Activated naive CD8-positive, alpha-beta T cell treated with anti-CD3 and anti-CD28 coated beads for 36 hours (primary cell): ENCODE data around the gene GRK4. TPM values are rescaled to one million over a fixed set of nuclear protein-coding genes. Genes with fewer than 3 reads are reported as not detected.

Experiments used
- DNase-seq: peaks from one replicate; pipeline ENCODE4 v3.0.0; 2021
- H3K27ac Mint-ChIP-seq: one replicate; pipeline ENCODE4 v1.8.0; 2022; ENCODE audit warnings: mild to moderate bottlenecking, moderate library complexity, mixed read lengths
- H3K27me3 Mint-ChIP-seq: one replicate; pipeline ENCODE4 v1.8.0; 2022; ENCODE audit warnings: mild to moderate bottlenecking, mixed read lengths
- H3K36me3 Mint-ChIP-seq: one replicate; pipeline ENCODE4 v1.8.0; 2021; ENCODE audit warnings: mild to moderate bottlenecking, mixed read lengths
- H3K4me1 Mint-ChIP-seq: one replicate; pipeline ENCODE4 v1.8.0; 2021; ENCODE audit warnings: mixed read lengths
- H3K4me3 Mint-ChIP-seq: one replicate; pipeline ENCODE4 v1.8.0; 2022; ENCODE audit warnings: mild to moderate bottlenecking, moderate library complexity, mixed read lengths
- H3K9me3 Mint-ChIP-seq: one replicate; pipeline ENCODE4 v1.8.0; 2022; ENCODE audit warnings: mixed read lengths
- total RNA-seq, 2 experiments: library from RNA; stranded (reverse); gene quantifications; one replicate each; pipeline ENCODE4 v1.2.3, GENCODE V29; 2021

The GRK4 gene
- total RNA-seq, 2 experiments from 2014 or later, result 2.6 to 3.2 TPM

GRCh38 chr4:2927016-2927695 is 36.2 kb upstream of the GRK4 start:
- H3K27me3 Mint-ChIP-seq, result no peaks in the 10 kb centered on the region
- no peak overlapping the region for H3K27ac Mint-ChIP-seq
- H3K9me3 Mint-ChIP-seq, result no peaks in the 10 kb centered on the region
- H3K36me3 Mint-ChIP-seq, result peaks cover 29% of the 10 kb centered on the region
- peaks cover 17% of the 10 kb centered on the region for H3K4me1 Mint-ChIP-seq
- no peak for DNase-seq
- no peak overlapping the region for H3K4me3 Mint-ChIP-seq

- Mint-ChIP-seq H3K36me3 (peaks cover 26% of the 10 kb centered on the region), H3K4me1 (peaks cover 13% of the 10 kb centered on the region), H3K9me3 (no peaks in the 10 kb centered on the region), H3K27me3 (no peaks in the 10 kb centered on the region), H3K27ac (peak overlapping the region; percentile 58), H3K4me3 (no peak overlapping the region)
- no peak for DNase-seq
Observed at GRCh38 chr4:2927696-2928075, 35.7 kb upstream of the GRK4 start.

GRCh38 chr4:2928242-2929176 is 34.9 kb upstream of the GRK4 start:
- no peaks in the 10 kb centered on the region for H3K27me3 Mint-ChIP-seq
- no peak for DNase-seq
- no peak overlapping the region for H3K4me3 Mint-ChIP-seq

GRCh38 chr4:2929469-2929868 is 33.9 kb upstream of the GRK4 start:
- Mint-ChIP-seq H3K4me1 (peaks cover 10% of the 10 kb centered on the region), H3K4me3 (no peak overlapping the region), H3K36me3 (peaks cover 23% of the 10 kb centered on the region), H3K27me3 (no peaks in the 10 kb centered on the region), H3K9me3 (no peaks in the 10 kb centered on the region), H3K27ac (peak overlapping the region; percentile 76)
- no peak for DNase-seq

More at GRCh38 chr4:2928242-2929176, 34.9 kb upstream of the GRK4 start:
- no peaks in the 10 kb centered on the region for H3K9me3 Mint-ChIP-seq
- peak overlapping the region; percentile 76 for H3K27ac Mint-ChIP-seq
- H3K36me3 Mint-ChIP-seq, result peaks cover 26% of the 10 kb centered on the region
- H3K4me1 Mint-ChIP-seq, result peaks cover 13% of the 10 kb centered on the region

- no peak for DNase-seq
- Mint-ChIP-seq H3K4me3 (no peak overlapping the region), H3K36me3 (peaks cover 23% of the 10 kb centered on the region), H3K9me3 (no peaks in the 10 kb centered on the region), H3K27ac (peak overlapping the region; percentile 51), H3K4me1 (peaks cover 10% of the 10 kb centered on the region), H3K27me3 (no peaks in the 10 kb centered on the region)
Observed at GRCh38 chr4:2930135-2930757, 33.1 kb upstream of the GRK4 start.

GRCh38 chr4:2930758-2931511 is 32.4 kb upstream of the GRK4 start:
- Mint-ChIP-seq H3K36me3 (peaks cover 30% of the 10 kb centered on the region), H3K4me3 (peak overlapping the region; percentile 92), H3K9me3 (no peaks in the 10 kb centered on the region), H3K4me1 (peaks cover 15% of the 10 kb centered on the region), H3K27me3 (no peaks in the 10 kb centered on the region), H3K27ac (peak overlapping the region; percentile 70)
- no peak for DNase-seq

- H3K4me3 Mint-ChIP-seq, result peak overlapping the region; percentile 92
- peak overlapping the region; percentile 97 for H3K27ac Mint-ChIP-seq
- H3K36me3 Mint-ChIP-seq, result peaks cover 38% of the 10 kb centered on the region
- peaks cover 22% of the 10 kb centered on the region for H3K4me1 Mint-ChIP-seq
- no peaks in the 10 kb centered on the region for H3K27me3 Mint-ChIP-seq
- DNase-seq, result peak; percentile 68
- H3K9me3 Mint-ChIP-seq, result no peaks in the 10 kb centered on the region
Observed at GRCh38 chr4:2931512-2932301, 31.7 kb upstream of the GRK4 start.

- peak overlapping the region; percentile 97 for H3K27ac Mint-ChIP-seq
- peak overlapping the region; percentile 92 for H3K4me3 Mint-ChIP-seq
- H3K36me3 Mint-ChIP-seq, result peaks cover 45% of the 10 kb centered on the region
- peaks cover 2% of the 10 kb centered on the region for H3K9me3 Mint-ChIP-seq
- peaks cover 30% of the 10 kb centered on the region for H3K4me1 Mint-ChIP-seq
- no peak for DNase-seq
- no peaks in the 10 kb centered on the region for H3K27me3 Mint-ChIP-seq
Observed at GRCh38 chr4:2932321-2932950, 30.9 kb upstream of the GRK4 start.

- no peak for DNase-seq
- H3K27ac Mint-ChIP-seq, result peak overlapping the region; percentile 97
- H3K4me1 Mint-ChIP-seq, result peaks cover 35% of the 10 kb centered on the region
- peak overlapping the region; percentile 92 for H3K4me3 Mint-ChIP-seq
- H3K9me3 Mint-ChIP-seq, result peaks cover 2% of the 10 kb centered on the region
- H3K27me3 Mint-ChIP-seq, result no peaks in the 10 kb centered on the region
- H3K36me3 Mint-ChIP-seq, result peaks cover 43% of the 10 kb centered on the region
Observed at GRCh38 chr4:2932951-2933565, 30.3 kb upstream of the GRK4 start.

- Mint-ChIP-seq H3K9me3 (peaks cover 2% of the 10 kb centered on the region), H3K36me3 (peaks cover 42% of the 10 kb centered on the region), H3K4me1 (peaks cover 36% of the 10 kb centered on the region), H3K27ac (peak overlapping the region; percentile 97), H3K4me3 (peak overlapping the region; percentile 92), H3K27me3 (no peaks in the 10 kb centered on the region)
- DNase-seq, result no peak
Observed at GRCh38 chr4:2933566-2934076, 29.8 kb upstream of the GRK4 start.

GRCh38 chr4:2934077-2934812 is 29.1 kb upstream of the GRK4 start:
- DNase-seq, result peak; percentile 54
- H3K36me3 Mint-ChIP-seq, result peaks cover 45% of the 10 kb centered on the region

GRCh38 chr4:2934813-2935761 is 28.3 kb upstream of the GRK4 start:
- peaks cover 2% of the 10 kb centered on the region for H3K9me3 Mint-ChIP-seq
- H3K27me3 Mint-ChIP-seq, result no peaks in the 10 kb centered on the region
- H3K27ac Mint-ChIP-seq, result peak overlapping the region; percentile 88
- DNase-seq, result peak; percentile 97
- peaks cover 52% of the 10 kb centered on the region for H3K36me3 Mint-ChIP-seq
- H3K4me3 Mint-ChIP-seq, result peak overlapping the region; percentile 91
- H3K4me1 Mint-ChIP-seq, result peaks cover 34% of the 10 kb centered on the region

More at GRCh38 chr4:2934077-2934812, 29.1 kb upstream of the GRK4 start:
- no peaks in the 10 kb centered on the region for H3K27me3 Mint-ChIP-seq
- H3K27ac Mint-ChIP-seq, result peak overlapping the region; percentile 67
- H3K4me1 Mint-ChIP-seq, result peaks cover 36% of the 10 kb centered on the region
- peak overlapping the region; percentile 92 for H3K4me3 Mint-ChIP-seq
- peaks cover 2% of the 10 kb centered on the region for H3K9me3 Mint-ChIP-seq
